Cerebellar nuclear complex (tissue), 1 donor: ENCODE measurements around the gene CMKLR1.

ENCODE experiments used
- DNase-seq, 2 experiments: peaks; one replicate each; lab custom pipeline; 2025; lab: John Stamatoyannopoulos, UW

CMKLR1 gene

GRCh38 chr12:108338915-108339657 lies at the start of gene CMKLR1:
CMKLR1 (minus strand) TSS chr12:108339311; CDS start chr12:108293591, 45,720 bp downstream.
- DNase-seq = no peak

DNA sequence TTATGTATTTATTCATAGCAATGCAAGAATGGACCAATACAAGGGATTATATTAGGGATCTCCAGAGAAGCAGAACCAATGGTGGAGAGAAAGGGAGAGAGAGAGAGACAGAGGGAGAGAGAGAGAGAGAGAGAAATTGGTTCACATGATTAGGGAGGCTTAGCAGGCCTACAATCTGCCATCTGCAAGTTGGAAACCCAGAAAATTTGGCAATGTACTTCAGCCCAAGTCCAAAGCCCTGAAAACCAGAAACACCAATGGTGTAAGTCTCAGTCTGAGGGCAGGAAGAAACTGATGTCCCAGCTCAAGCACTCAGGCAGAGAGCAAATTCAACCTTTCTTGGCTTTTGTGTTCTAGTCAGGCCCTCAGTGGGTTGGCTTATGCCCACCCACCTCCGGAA lies 48.7 kb upstream of the CMKLR1 start:
- DNase-seq = no peak

- no peak for DNase-seq
These were observed 47.7 kb upstream of the CMKLR1 start for GRCh38 chr12:108386709-108387360.

DNA sequence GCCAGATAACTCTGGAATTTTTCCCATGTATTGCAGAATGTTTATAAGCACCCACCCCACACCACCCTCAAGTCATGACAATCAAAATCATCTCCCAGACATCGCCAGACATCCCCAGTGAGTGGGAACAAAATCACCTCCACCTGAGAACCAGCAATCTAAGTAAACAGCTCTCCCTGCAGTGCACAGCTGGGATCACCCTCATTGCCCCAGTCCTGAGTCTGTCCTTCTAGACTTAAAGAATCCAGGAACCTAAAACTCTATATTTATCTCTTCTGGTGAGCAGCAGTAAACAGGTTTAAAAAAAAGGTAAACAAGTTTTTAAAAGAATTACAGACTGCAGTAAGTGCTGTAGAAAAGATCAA lies 43.3 kb upstream of the CMKLR1 start:
- DNase-seq = no peak

GRCh38 chr12:108381787-108382436 lies 42.8 kb upstream of the CMKLR1 start:
- peak in 1 of 2 experiments; percentile 28 for DNase-seq

DNA sequence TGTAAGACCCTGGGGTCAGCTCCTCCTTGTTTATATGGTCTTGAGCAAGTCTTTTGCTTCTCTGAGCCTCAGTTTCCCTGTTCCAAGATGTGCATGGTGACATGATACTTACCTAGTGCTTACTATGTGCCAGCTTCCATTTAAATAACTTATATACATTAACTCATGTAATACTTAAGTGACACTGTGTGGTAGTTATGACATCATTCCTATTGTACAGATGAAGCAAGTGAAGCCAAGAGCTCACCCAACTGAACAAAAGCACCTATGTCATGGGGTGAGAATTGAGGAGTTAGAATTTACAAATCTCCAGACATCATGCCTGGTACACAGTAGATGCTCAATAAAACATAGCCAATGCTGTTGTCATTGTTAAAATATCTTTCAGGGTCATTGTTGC lies 41.3 kb upstream of the CMKLR1 start:
- DNase-seq = no peak

- DNase-seq = no peak
These were observed 40.7 kb upstream of the CMKLR1 start for GRCh38 chr12:108379823-108380222.

- no peak for DNase-seq
These were observed 39.8 kb upstream of the CMKLR1 start for GRCh38 chr12:108378926-108379325.

DNA sequence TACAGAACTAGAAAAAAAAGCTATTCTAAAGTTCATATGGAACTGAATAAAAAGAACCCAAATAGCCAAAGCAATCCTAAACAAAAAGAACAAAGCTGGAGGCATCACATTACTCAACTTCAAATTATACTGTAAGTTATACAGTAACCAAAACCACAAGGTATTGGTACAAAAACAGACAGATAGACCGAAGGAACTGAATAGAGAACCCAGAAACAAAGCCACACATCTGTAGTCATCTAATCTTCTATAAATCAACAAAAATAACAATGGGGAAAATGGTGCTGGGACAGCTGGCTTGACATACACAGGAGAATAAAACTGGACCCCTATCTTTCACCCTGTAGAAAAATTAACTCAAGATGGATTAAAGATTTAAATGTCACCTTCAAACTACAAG lies 38.1 kb upstream of the CMKLR1 start:
- no peak for DNase-seq

DNA sequence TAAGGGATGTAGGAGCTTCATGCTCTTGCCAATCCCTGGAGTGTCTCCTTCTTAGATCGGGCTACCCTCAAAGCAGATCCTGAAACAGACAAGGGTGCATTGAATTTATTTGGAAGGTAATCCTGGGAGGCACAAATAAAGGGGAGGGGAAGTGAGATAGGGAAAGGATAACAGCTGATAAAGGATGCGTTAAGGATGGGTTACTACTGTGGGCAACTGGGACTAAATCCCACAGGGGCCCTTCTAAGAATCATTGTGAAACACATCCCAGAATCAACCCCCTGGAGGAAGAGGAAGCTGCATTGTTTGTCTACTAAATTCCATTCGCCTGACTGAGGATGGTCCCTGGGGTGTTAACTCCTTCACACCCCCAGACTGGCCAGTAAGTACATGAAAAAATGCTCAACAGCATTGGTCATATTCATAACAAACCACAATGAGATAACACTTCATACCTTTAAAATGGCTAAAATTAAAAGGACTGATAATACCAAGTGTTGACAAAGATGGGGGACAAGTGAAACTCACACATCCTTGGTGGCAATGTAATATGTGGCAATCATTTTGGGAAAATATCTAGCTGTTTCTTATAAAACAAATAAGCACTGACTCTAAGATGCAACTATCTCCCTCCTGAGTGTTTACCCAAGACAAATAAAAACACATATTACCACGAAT lies 37.0 kb upstream of the CMKLR1 start:
- DNase-seq = no peak

DNA sequence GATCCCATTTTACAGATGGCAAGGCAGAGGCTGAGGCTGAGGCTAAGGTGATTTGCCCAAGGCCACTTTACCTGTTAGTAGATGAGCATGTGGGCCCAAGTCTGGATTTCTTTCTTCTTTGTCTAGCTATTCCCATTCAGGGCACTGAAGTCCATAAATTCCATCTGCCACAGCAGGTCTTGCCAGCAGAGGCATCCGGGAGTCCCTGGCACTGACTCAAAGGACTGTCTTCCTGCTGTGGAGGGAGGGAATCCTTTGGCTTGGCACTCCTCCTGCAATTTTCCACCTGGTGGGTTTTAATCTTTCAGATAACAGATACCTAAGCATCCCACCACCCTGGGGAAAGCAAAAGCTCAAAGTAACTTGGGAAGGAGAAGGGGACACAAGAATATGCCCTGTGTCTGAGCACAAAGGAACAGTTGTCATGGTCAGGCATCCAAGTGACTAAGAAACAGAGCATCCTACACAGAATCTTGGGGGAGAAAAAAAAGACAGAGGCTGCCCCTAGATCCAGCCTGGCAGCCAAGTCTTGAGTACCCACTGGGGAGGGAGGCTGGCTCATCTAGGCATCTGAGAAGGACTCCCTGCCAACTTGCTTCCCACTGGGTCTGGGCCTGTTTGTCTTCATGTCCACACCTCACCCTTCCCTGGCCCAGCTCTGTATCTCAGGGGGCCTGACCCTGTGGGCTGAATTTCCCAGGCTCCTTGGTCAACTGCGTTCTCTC lies 35.6 kb upstream of the CMKLR1 start:
- peak; percentile 69 to 95 for DNase-seq

GRCh38 chr12:108373111-108373510 lies 34.0 kb upstream of the CMKLR1 start:
- DNase-seq = no peak

- DNase-seq = no peak
These were observed 32.8 kb upstream of the CMKLR1 start for GRCh38 chr12:108371801-108372344.

DNA sequence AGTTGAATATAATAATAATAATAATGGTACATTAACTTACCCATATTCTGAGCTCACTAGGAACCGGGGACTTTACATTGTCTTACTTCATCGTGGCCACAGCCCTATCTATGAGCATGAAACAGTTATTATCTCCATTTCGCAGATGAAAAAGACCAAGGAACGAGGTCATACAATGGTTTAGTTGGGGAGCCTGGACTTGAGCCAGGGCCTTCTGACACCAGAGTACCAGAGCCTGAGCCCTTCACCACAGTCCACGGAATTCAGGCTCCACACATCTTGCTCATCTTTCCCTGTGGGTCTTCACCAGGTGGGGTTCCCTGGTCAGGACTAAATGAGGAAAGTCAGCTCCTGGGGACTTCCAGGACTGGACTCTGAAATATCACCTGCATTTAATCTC lies 31.3 kb upstream of the CMKLR1 start:
- DNase-seq = no peak

- DNase-seq = no peak
These were observed 30.8 kb upstream of the CMKLR1 start for GRCh38 chr12:108369736-108370396.

- DNase-seq = no peak
These were observed 29.0 kb upstream of the CMKLR1 start for GRCh38 chr12:108368089-108368488.

DNA sequence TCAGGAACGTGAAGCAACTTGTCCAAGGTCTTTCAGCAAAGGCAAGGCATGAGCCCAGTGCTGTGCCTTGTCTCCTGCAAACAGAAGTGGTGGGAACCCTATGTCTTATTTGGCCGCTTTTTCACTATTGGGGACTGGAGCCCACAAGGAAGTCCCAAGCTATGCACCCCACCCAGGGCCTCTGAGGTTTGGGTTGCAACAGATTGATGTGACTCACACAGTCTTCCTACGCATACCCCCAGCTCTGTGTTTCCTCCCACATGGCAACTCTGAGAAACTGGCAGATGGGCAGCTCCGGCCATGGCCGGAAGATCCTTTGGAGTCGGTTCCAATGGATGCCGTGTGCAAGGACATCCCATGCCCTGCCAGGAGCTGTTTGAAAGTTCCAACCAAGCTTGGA lies 28.3 kb upstream of the CMKLR1 start:
- DNase-seq = peak; percentile 25 to 84

DNA sequence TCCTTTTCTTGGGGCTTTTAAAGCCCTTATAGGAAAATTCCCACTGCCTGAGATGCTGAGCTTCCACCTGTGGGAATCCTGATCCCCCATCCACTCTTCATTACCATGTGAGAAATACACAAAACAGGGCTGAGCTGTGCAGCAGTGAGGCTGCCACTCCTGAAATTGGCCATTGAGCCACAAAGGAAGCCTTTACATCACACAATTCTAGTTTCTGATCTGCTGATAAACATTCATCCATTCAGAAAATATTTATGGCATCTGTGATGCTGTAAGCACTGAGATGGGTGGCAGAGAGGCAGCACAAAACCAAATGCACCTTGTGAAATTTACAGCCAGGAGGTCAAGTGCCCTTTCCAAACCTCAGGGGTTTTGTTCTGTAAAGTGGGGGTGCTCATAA lies 26.2 kb upstream of the CMKLR1 start:
- no peak for DNase-seq

DNA sequence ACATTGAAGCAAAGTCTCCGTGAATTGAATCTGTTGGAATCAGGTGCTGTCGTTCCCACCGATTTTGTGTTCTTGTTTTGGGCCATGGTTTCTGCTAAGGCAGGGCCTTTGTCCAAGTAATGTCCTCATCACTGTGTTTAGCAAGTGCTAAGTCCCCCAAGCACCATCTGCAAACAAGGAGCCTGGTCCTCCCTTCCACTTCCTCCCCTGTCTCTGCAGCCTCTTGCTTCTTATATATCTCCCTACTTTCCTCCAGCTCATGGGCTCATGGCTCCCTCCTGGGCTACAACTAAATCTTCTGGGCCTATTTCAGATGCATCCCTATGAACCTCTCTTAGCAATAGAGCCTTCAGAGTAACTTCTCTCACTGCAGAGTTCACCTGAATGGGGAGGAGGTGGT lies 25.8 kb upstream of the CMKLR1 start:
- no peak for DNase-seq

GRCh38 chr12:108363565-108363964 lies 24.5 kb upstream of the CMKLR1 start:
- no peak for DNase-seq

GRCh38 chr12:108363165-108363564 lies 24.1 kb upstream of the CMKLR1 start:
- DNase-seq = no peak
